DMS 273 treated with DMSO at 0.1 percent for 48 hours (cell line): Measurements from ENCODE around the gene ZFAND3.
"Not testable (repeated sequence)": the region's sequence is repeated elsewhere in the genome, so short reads cannot be mapped to it uniquely, and the experiment has no call there.

Experiments
- DNase-seq: peaks from one replicate; lab custom pipeline; 2025; lab: John Stamatoyannopoulos, UW

Gene ZFAND3

GRCh38 chr6:38091613-38092012 is 272.1 kb downstream of the ZFAND3 start:
- DNase-seq, result no peak

GRCh38 chr6:38092465-38092864 is 272.9 kb downstream of the ZFAND3 start:
- no peak for DNase-seq

GRCh38 chr6:38092964-38093363 is 273.4 kb downstream of the ZFAND3 start:
- DNase-seq, result no peak

- no peak for DNase-seq
Measured at GRCh38 chr6:38095054-38095453, 275.5 kb downstream of the ZFAND3 start.

GRCh38 chr6:38099221-38099620 is 279.7 kb downstream of the ZFAND3 start:
- no peak for DNase-seq

GRCh38 chr6:38100380-38100779 is 280.9 kb downstream of the ZFAND3 start:
- no peak for DNase-seq

- no peak for DNase-seq
Measured at GRCh38 chr6:38103921-38104320, 284.4 kb downstream of the ZFAND3 start.

GRCh38 chr6:38105066-38105465 is 285.5 kb downstream of the ZFAND3 start:
- DNase-seq, result no peak

- no peak for DNase-seq
Measured at GRCh38 chr6:38107073-38107472, 287.5 kb downstream of the ZFAND3 start.

- no peak for DNase-seq
Measured at GRCh38 chr6:38110481-38110971, 291.0 kb downstream of the ZFAND3 start.

GRCh38 chr6:38112181-38112580 is 292.7 kb downstream of the ZFAND3 start:
- no peak for DNase-seq

- DNase-seq, result no peak
Measured at GRCh38 chr6:38113825-38114576, 294.5 kb downstream of the ZFAND3 start.

- no peak for DNase-seq
Measured at GRCh38 chr6:38114976-38115625, 295.6 kb downstream of the ZFAND3 start.

GRCh38 chr6:38115626-38116008 is 296.1 kb downstream of the ZFAND3 start:
- no peak for DNase-seq

GRCh38 chr6:38116248-38116647 is 296.7 kb downstream of the ZFAND3 start:
- DNase-seq, result no peak

- no peak for DNase-seq
Measured at GRCh38 chr6:38117281-38117680, 297.8 kb downstream of the ZFAND3 start.

- DNase-seq, result no peak
Measured at GRCh38 chr6:38118791-38119365, 299.4 kb downstream of the ZFAND3 start.

GRCh38 chr6:38119516-38119915 is 300.0 kb downstream of the ZFAND3 start:
- DNase-seq, result no peak

- not testable (repeated sequence) for DNase-seq
Measured at GRCh38 chr6:38124224-38124926, 304.8 kb downstream of the ZFAND3 start.

GRCh38 chr6:38127284-38127683 is 307.8 kb downstream of the ZFAND3 start:
- DNase-seq, result no peak

- no peak for DNase-seq
Measured at GRCh38 chr6:38131527-38131965, 312.0 kb downstream of the ZFAND3 start.

GRCh38 chr6:38133932-38134703 is 314.6 kb downstream of the ZFAND3 start:
- no peak for DNase-seq
